OCI-LY3 (cell line): ENCODE results near the gene LGI4.

Experiments
- CTCF ChIP-seq: fragments of 200-600, 300-600 bp; sonication (generic); IDR thresholded peaks from 2 replicates; pipeline ENCODE4 v1.5.1; 2014; ENCODE audit warnings: antibody characterized with exemption, low read length, low read depth
- EZH2phosphoT487 ChIP-seq: fragments of 200-600 bp; shearing (Covaris generic); IDR thresholded peaks from 2 replicates; pipeline ENCODE4 v1.6.1; 2018; ENCODE audit warnings: antibody characterized with exemption, mixed run types, low read depth

DNA sequence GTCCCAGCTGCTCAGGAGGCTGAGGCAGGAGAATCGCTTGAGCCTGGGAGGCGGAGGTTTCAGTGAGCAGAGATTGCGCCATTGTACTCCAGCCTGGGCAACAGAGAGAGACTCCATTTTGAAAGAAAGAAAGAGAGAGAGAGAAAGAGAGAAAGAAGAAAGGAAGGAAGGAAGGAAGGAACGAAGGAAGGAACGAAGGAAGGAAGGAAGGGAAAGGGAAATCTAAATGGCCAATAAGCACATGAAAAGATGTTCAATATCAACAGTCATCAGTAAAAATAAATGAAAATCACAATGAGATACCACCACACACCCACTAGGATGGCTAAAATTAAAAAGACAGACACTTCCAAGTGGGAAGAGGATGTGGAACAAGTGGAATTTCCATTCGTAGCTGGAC is 39.4 kb upstream of the LGI4 start:
- TF ChIP-seq CTCF (no peak), EZH2phosphoT487 (no peak)
